ENCODE results near the gene PLA2G6.
"Not testable (repeated sequence)": the region's sequence is repeated elsewhere in the genome, so short reads cannot be mapped to it uniquely, and the experiment has no call there.

The PLA2G6 gene

DNA sequence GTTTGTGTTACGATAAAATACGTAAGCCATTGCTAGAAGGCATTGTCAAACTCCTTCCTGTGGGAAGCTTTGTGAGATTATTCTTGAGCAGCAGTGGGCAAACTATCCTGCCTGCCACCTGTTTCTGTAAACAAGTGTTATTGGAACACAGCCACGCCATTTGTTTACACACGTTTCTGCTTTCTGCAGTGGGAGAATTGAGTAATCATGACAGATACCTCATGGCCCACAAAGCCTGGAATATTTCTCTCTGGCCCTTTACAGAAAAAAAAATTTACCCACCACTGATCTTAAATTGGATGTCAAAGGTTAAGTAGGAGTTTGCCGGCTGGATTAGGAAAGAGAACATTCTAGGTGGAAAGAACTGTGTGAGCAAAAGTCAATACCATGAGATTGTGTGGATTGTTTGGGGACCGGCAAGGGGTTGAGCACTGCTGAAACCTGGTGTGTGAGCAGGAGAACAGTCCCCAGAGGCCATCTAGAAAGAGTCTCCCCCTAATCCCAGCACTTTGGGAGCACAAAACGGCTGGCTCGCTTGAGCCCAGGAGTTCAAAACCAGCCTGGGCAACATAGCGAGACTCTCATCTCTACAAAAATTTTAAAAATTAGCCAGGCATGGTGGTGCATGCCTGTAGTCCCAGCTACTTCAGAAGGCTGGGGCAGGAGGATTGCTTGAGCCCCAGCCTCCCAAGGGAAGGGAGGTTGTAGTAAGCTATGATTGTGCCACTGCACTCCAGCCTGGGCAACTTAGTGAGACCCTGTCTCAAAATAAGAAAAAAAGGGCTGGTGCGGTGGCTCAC lies 6.0 kb upstream of the PLA2G6 start:
- peak; percentile 32 to 60 for DNase-seq

- DNase-seq, result peak in 1 of 2 experiments; percentile 17
These were observed 4.8 kb upstream of the PLA2G6 start for GRCh38 chr22:38186429-38186828.

- DNase-seq, result no peak
These were observed 3.2 kb upstream of the PLA2G6 start for GRCh38 chr22:38184788-38185187.

GRCh38 chr22:38180841-38181452 lies 683 bp downstream of the PLA2G6 start:
- no peak for DNase-seq

- not testable (repeated sequence) for DNase-seq
These were observed 3.1 kb downstream of the PLA2G6 start for GRCh38 chr22:38178605-38178937.

- peak in 1 of 2 experiments; percentile 21 for DNase-seq
These were observed 3.6 kb downstream of the PLA2G6 start for GRCh38 chr22:38177926-38178604.

GRCh38 chr22:38177571-38177925 lies 4.1 kb downstream of the PLA2G6 start:
- not testable (repeated sequence) for DNase-seq

DNA sequence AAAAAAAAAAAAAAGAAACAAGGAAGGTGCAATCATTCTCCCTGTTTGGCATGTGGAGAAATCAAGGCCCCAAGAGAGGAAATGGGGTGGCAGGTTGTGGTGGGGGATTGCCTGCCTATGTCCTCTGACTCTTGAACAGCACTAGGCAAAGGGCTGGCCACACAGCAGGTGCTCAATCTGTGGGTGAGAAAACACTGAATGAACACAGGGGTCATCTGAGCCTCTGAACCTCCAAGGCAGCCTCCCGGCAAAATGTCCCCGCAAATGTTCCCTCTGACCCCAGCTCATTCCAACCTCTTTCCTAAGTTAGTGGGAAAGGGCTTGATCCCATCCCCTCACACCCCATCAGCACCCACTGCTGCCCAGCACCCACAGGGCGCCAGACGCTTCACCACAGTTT lies 4.6 kb downstream of the PLA2G6 start:
- DNase-seq, result no peak

- no peak for DNase-seq
These were observed 5.4 kb downstream of the PLA2G6 start for GRCh38 chr22:38176170-38176741.

- no peak for DNase-seq
These were observed 6.2 kb downstream of the PLA2G6 start for GRCh38 chr22:38175206-38176118.

DNA sequence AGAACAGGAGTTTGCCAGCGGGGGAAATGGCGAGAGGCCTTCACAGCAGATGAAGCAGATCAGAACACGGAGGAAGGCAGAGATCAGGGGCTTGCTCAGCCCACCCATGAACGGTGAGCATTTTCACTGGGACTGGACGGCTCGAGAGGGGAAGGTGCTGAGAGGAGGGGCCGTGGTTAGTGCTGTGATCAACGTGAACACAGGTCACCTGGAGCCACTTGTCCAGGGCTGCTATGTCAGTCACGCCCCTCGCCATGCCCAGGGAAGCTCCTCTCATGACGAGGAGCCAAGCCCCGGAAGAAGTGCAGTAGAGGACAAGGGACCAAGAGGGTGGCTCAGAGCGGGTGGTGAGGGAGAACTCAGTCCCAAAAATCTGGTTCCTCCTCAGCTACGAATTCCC lies 7.0 kb downstream of the PLA2G6 start:
- no peak for DNase-seq

- DNase-seq, result no peak
These were observed 8.1 kb downstream of the PLA2G6 start for GRCh38 chr22:38173641-38173906.

DNA sequence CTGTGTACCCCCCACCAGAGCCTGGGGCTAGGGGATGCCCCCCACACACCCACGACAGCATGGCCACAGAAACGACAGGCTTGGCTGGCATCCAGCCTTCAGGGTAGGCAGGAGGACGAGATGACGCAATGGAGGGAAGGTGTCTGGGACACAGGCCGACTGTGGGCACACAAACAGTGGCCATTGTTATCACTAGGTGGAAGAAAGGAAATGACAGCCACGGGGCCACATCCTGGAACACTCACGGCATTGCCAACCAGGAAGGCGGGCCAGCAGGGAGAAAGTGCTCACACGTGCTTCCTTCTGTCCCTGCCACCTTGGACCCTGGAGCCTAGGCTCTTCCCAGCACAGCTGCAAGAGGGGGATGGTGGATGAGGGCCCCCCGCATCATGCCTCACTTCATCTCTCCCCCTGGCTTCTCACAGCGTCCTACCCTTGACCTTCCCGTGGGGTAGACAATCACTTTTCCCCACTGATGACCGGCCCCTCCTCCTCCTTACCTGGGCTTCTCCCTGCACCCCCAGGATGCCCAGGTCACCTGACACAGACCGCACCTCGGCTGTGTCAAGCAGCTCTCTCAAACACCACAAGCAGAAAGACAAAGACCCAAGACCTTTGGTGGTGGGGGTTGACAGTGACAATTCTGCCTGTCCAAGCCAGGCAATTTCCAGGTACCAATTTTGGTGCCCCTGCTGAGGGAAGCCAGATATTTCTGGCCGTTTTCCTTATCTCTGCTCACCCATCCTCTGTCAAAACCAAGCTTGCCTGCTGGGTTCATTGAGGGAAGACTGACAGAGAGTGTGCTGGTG lies 8.6 kb downstream of the PLA2G6 start:
- DNase-seq, result peak in 1 of 2 experiments; percentile 36

DNA sequence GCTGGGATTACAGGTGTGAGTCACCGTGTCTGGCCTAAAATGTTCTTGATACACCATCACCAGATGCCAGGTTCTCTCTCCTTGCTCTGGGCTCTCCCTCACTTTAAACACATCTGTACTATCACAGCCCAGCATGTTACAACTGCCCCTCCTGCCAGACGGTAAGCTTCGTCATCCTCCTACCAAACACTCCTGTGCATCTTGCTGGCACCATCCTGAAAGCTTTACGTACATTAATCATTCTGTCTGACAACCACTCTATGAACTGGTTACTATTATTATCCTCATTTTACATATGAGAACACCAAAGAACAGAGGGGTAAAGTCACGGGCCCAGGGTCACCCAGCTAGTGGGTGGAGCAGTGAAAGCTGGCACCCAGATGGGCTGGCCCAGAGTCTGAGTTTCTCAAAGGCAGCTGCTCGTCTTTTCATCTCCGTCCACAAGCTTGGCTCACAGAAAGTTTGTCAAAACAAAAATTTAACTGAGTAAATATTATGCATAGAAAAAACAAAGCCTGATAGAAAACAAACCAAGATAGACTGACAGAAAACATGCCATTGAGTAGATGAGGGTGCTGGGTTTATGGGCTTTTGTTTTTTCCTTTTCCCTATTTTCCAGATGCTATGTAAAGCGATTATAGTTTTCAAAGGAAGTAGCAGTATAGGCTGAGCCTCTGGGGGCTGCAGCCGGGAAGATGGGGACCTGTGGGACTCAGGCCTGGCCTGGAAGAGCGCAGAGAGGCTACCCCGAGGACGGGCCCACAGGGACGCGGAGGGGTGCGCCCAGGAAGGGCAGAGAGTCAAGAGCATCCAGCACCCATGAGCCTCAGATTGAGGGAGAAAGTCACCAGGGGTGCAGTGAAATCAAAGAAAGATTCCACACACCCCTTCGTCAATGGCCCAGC lies 9.5 kb downstream of the PLA2G6 start:
- no peak for DNase-seq

DNA sequence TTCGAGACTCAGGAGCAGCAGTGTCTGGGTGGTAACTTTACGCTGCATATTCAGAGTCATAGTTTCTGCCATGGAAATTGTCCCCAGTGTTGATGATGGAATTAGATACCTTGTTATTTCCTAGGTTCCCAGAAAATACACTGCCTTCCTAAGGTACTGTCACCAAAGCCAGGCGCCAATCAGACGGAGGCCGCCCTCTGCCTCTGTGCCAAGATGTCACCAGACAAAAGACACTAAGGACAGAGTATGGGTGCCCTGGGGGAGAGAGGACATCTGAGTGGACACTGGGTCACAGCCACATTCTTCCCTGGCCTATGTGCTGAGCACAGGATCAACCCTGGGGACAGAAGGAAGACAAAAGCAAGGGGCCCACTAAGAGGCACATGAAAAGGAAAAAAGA lies 11.2 kb downstream of the PLA2G6 start:
- DNase-seq, result no peak

GRCh38 chr22:38169116-38169515 lies 12.5 kb downstream of the PLA2G6 start:
- no peak for DNase-seq

DNA sequence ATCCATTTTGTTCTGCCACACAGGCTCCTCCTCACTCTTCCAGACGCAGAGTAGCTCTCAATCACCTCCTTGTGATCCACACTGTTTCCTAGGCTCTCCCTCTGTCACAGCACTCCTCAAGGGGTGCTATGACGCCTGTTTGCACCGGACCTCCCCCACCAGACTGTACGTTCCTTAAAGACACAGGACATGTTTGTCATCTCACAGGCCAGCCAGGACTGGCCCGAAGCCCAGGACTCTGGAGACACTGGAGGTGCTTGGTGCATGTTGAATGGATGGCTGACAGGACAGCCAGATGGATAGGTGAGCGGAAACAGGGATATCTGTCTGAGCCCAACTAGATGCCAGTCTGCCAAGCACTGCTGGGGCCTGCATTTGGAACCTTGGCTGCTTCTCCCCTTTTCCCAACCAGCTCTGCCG lies 13.6 kb downstream of the PLA2G6 start:
- DNase-seq, result no peak

- no peak for DNase-seq
These were observed 15.6 kb downstream of the PLA2G6 start for GRCh38 chr22:38165922-38166593.

DNA sequence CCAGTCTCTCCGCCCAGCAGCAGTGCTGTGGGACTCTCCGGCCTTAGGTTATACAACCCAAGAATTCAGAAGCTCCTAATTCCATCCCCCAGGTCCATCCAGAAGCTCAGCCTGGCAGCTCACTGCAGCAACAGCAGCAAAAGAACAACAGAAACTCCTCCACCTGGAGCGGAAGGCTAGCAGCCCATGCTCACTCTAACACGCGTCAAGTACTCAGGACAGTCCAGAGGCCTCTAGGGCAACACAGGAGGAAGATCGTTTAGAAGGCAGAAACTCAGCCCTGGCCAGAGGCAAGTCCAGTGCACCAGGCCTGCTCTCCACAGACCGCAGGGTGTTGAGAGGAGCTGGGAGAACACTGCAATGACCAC lies 17.1 kb downstream of the PLA2G6 start:
- no peak for DNase-seq

GRCh38 chr22:38163844-38164550 lies 17.6 kb downstream of the PLA2G6 start:
- DNase-seq, result no peak
